HG03045 (cell line): ENCODE results near the gene GRK5.

ENCODE experiments used
- ATAC-seq: cut with Tn5 transposase; IDR thresholded peaks from one replicate; pipeline ENCODE4 v1.9.1; 2021; ENCODE audit warnings: mild to moderate bottlenecking, moderate library complexity; ENCODE audit not compliant: unreplicated experiment

Gene GRK5

GRCh38 chr10:119469325-119469707, 261.9 kb downstream of the GRK5 start:
- ATAC-seq: no peak

DNA sequence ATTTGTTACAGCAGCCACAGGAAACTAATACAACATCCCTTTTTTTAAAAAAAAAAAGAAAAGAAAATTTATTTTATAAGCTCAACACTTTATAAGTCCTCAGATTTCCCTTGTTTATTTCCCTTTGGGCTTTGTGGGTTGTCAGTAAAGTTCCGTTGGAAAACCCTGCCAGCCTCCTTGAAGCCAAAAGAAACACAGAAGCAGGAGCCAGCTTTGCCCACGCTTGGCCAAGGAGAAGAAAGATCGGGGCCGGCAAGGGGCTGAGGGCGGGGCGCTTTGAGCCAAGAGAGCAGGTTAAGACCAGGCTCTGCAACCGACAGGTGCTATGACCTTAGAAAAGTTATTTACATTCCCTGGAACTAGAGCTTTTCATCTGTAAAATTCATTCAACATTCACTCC, 262.5 kb downstream of the GRK5 start:
- ATAC-seq: no peak

GRCh38 chr10:119470920-119471702, 263.7 kb downstream of the GRK5 start:
- no peak for ATAC-seq

- no peak for ATAC-seq
Observed at GRCh38 chr10:119473771-119474170, 266.4 kb downstream of the GRK5 start.

- ATAC-seq: no peak
Observed at GRCh38 chr10:119474606-119475005, 267.2 kb downstream of the GRK5 start.

DNA sequence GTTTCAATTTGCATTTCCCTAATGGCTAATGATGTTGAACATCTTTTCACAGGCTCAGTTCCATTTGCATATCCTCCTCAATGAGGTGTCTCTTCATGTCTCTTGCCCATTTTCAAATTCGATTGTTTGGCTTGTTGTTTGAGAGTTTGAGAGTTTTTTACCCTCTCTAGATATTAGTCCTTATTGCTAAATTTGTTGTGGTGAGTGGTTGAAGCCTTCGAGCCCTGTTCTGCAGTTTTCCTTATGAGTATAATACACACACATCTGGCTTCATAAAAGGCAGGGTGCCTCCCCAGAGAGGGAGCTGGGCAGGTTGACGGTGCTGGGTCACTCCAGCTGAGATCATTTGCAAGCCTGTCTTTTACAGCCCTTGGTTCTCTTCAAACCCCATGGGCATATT, 270.1 kb downstream of the GRK5 start:
- ATAC-seq: peak; percentile 62

- ATAC-seq: peak; percentile 71
Observed at GRCh38 chr10:119478111-119478802, 270.9 kb downstream of the GRK5 start.

GRCh38 chr10:119478811-119479341, 271.5 kb downstream of the GRK5 start:
- ATAC-seq: no peak

GRCh38 chr10:119479532-119479931, 272.2 kb downstream of the GRK5 start:
- ATAC-seq: no peak

- no peak for ATAC-seq
Observed at GRCh38 chr10:119480667-119481066, 273.3 kb downstream of the GRK5 start.

GRCh38 chr10:119481781-119482426, 274.5 kb downstream of the GRK5 start:
- no peak for ATAC-seq

DNA sequence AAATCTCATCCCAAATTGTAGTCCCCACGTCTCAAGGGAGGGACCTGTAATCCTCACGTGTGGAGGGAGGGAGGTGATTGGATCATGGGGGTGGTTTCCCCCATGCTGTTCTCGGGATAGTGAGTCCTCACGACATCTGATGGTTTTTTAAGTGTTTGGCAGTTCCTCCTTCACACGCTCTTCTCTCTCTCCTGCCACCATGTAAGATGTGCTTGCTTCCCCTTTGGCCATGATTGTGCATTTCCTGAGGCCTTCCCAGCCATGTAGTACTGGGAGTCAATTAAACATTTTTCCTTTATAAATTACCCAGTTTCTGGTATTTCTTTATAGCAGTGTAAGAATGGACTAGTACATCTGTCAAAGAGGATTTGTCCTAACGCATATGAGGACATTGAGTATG, 275.6 kb downstream of the GRK5 start:
- no peak for ATAC-seq

DNA sequence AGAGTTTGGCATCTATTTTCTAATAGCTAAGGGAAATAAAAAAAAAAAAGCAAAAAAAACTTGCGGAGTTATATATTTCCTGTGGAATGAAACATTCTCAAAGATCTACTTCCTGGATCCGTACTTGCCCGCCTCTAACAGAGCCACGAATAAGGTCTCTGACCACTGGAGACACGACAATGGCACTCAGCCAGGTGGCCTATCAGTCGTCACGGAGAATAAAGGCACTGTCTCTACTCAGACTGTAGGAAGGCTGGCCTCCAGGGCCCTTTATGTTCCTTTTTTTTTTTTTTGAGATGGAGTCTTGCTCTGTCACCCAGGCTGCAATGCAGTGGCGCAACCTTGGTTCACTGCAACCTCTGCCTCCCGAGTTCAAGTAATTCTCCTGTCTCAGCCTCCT, 276.5 kb downstream of the GRK5 start:
- no peak for ATAC-seq

DNA sequence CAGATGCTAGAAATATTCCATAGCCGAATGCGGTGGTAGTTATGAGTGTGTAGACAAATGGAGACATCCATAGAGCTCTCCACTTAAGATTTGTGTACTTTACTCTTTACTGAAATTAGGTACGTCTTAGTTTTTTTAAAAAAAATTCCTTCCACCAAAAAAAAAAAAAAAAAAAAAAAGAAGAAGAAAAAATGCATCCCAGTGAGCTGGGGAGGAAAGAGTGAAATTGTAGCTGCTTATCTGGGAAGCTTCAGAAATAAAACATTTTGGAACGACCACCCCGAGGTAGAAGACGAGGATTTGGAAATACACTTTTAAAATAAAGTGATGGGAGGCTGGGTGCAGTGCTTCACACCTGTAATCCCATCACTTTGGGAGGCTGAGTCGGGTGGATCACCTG, 281.3 kb downstream of the GRK5 start:
- no peak for ATAC-seq

DNA sequence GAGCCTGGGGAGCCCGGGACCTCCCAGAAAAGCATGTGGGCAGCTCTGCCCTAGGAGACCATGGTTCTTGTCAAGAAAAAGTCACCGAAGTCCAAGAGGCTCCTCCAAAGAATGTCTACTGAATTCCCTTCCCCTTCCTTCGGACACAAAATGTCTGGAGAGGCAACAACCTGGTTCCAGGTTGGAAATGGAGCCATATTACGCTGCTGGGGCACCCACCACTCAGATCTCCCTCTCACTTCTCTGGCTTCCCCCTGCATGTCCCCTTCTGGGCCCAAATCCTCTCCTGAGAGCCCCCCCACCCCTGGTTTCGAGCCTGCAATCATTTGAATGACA, 282.6 kb downstream of the GRK5 start:
- no peak for ATAC-seq

GRCh38 chr10:119491966-119492757, 284.8 kb downstream of the GRK5 start:
- no peak for ATAC-seq

DNA sequence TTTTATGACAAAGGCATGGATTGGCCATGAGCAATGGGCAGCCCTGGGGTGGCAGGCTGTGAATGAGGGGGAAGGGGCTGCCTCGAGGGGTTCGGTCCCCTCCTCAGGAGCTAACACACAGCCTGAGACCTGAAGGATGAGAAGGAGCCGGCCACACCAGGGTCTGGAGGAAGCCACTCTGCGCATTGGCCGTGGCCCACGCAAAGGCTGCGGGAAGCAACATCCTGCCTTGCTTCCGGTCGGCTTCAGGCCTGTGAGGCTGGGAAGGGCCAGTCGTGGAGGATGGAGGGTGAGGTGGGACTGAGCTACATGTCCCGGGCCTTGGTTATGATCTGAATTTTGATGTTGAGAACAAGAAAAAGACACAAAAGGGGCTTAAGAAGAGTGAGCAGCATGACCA, 285.8 kb downstream of the GRK5 start:
- ATAC-seq: no peak

- ATAC-seq: no peak
Observed at GRCh38 chr10:119494236-119495020, 287.1 kb downstream of the GRK5 start.

- ATAC-seq: no peak
Observed at GRCh38 chr10:119495021-119495505, 287.7 kb downstream of the GRK5 start.

DNA sequence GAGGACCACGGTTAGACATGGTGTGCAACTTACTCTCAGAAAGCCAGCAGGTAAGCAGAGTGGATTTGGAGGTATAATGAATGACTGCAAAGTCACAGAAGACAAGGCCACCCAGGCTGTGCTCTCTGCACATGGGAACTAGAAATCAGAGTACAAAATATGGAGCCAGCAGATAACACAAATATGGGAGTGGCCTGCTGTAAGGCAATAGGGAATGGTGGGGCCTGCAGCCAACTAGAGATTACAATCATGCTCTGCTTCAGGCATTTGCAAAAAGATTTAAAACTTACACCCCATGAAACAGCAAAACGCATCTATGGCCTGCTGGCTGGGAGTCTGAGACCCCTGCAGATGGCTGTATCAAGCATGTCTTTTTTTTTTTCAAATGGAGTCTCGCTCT, 288.2 kb downstream of the GRK5 start:
- no peak for ATAC-seq
